Effector memory CD4-positive, alpha-beta T cell (primary cell): ENCODE measurements around the gene ALDH1B1.
"Not testable (repeated sequence)": the region's sequence is repeated elsewhere in the genome, so short reads cannot be mapped to it uniquely, and the experiment has no call there.

ENCODE experiments used
- DNase-seq, 3 donors: peaks; one replicate each; pipeline ENCODE4 v3.0.0-alpha.2; 2020
- H3K27ac ChIP-seq: 2 replicates; pipeline ENCODE4 v1.7.0; 2013; ENCODE audit warnings: mild to moderate bottlenecking, low read length, moderate library complexity; ENCODE audit not compliant: insufficient read depth, poor library complexity, severe bottlenecking
- H3K27me3 ChIP-seq: replicated peaks from 2 replicates; pipeline ENCODE4 v1.7.0; 2013; ENCODE audit warnings: mild to moderate bottlenecking, low read length; ENCODE audit not compliant: insufficient read depth, control insufficient read depth, poor library complexity, severe bottlenecking
- H3K36me3 ChIP-seq: 2 replicates; pipeline ENCODE4 v1.7.0; 2013; ENCODE audit warnings: mild to moderate bottlenecking, low read length, moderate library complexity; ENCODE audit not compliant: control insufficient read depth, insufficient read depth
- H3K4me1 ChIP-seq: 2 replicates; pipeline ENCODE4 v1.7.0; 2013; ENCODE audit warnings: low read length, mild to moderate bottlenecking; ENCODE audit not compliant: control insufficient read depth, insufficient read depth, poor library complexity, severe bottlenecking
- H3K4me3 ChIP-seq: 2 replicates; pipeline ENCODE4 v1.7.0; 2013; ENCODE audit warnings: low read length, low read depth, mild to moderate bottlenecking; ENCODE audit not compliant: insufficient read depth, poor library complexity, severe bottlenecking
- H3K9me3 ChIP-seq: 2 replicates; pipeline ENCODE4 v1.7.0; 2013; ENCODE audit warnings: mild to moderate bottlenecking, low read length, moderate library complexity; ENCODE audit not compliant: control insufficient read depth

The ALDH1B1 gene

GRCh38 chr9:38375572-38375963 lies 16.9 kb upstream of the ALDH1B1 start:
- Histone ChIP-seq H3K27ac (no peak overlapping the region), H3K36me3 (no peaks in the 10 kb centered on the region), H3K9me3 (no peaks in the 10 kb centered on the region), H3K27me3 (no peaks in the 10 kb centered on the region), H3K4me1 (no peaks in the 10 kb centered on the region), H3K4me3 (no peak overlapping the region)
- no peak for DNase-seq

- H3K4me1 ChIP-seq = no peaks in the 10 kb centered on the region
- H3K27me3 ChIP-seq = no peaks in the 10 kb centered on the region
- no peak overlapping the region for H3K27ac ChIP-seq
- H3K36me3 ChIP-seq = no peaks in the 10 kb centered on the region
- no peak overlapping the region for H3K4me3 ChIP-seq
- no peaks in the 10 kb centered on the region for H3K9me3 ChIP-seq
- DNase-seq = no peak
Measured at GRCh38 chr9:38376021-38376670, 16.4 kb upstream of the ALDH1B1 start.

GRCh38 chr9:38377336-38378083 lies 15.0 kb upstream of the ALDH1B1 start:
- not testable (repeated sequence) for H3K4me1 ChIP-seq, H3K36me3 ChIP-seq, H3K27me3 ChIP-seq, H3K27ac ChIP-seq, H3K4me3 ChIP-seq, DNase-seq, H3K9me3 ChIP-seq

GRCh38 chr9:38380230-38380871 lies 12.2 kb upstream of the ALDH1B1 start:
- H3K27ac ChIP-seq = no peak overlapping the region
- no peaks in the 10 kb centered on the region for H3K4me1 ChIP-seq
- H3K27me3 ChIP-seq = no peaks in the 10 kb centered on the region
- no peak overlapping the region for H3K4me3 ChIP-seq
- no peaks in the 10 kb centered on the region for H3K9me3 ChIP-seq
- DNase-seq = no peak
- no peaks in the 10 kb centered on the region for H3K36me3 ChIP-seq

GRCh38 chr9:38380872-38381534 lies 11.5 kb upstream of the ALDH1B1 start:
- H3K4me3 ChIP-seq = no peak overlapping the region
- no peaks in the 10 kb centered on the region for H3K9me3 ChIP-seq
- no peak for DNase-seq
- no peaks in the 10 kb centered on the region for H3K4me1 ChIP-seq
- no peaks in the 10 kb centered on the region for H3K27me3 ChIP-seq
- H3K36me3 ChIP-seq = no peaks in the 10 kb centered on the region
- no peak overlapping the region for H3K27ac ChIP-seq

- Histone ChIP-seq H3K27me3 (no peaks in the 10 kb centered on the region), H3K4me3 (no peak overlapping the region), H3K4me1 (no peaks in the 10 kb centered on the region), H3K27ac (no peak overlapping the region), H3K9me3 (no peaks in the 10 kb centered on the region), H3K36me3 (no peaks in the 10 kb centered on the region)
- DNase-seq = no peak
Measured at GRCh38 chr9:38382141-38382540, 10.4 kb upstream of the ALDH1B1 start.

GRCh38 chr9:38384990-38385848 lies 7.3 kb upstream of the ALDH1B1 start:
- no peak overlapping the region for H3K4me3 ChIP-seq
- no peak for DNase-seq
- H3K9me3 ChIP-seq = no peaks in the 10 kb centered on the region
- H3K36me3 ChIP-seq = no peaks in the 10 kb centered on the region
- no peaks in the 10 kb centered on the region for H3K4me1 ChIP-seq
- no peak overlapping the region for H3K27ac ChIP-seq
- no peaks in the 10 kb centered on the region for H3K27me3 ChIP-seq

- no peaks in the 10 kb centered on the region for H3K4me1 ChIP-seq
- no peak overlapping the region for H3K27ac ChIP-seq
- no peaks in the 10 kb centered on the region for H3K27me3 ChIP-seq
- no peak overlapping the region for H3K4me3 ChIP-seq
- no peak for DNase-seq
- H3K36me3 ChIP-seq = no peaks in the 10 kb centered on the region
- no peaks in the 10 kb centered on the region for H3K9me3 ChIP-seq
Measured at GRCh38 chr9:38385896-38386295, 6.6 kb upstream of the ALDH1B1 start.

- DNase-seq = no peak
- Histone ChIP-seq H3K36me3 (no peaks in the 10 kb centered on the region), H3K4me1 (no peaks in the 10 kb centered on the region), H3K27ac (no peak overlapping the region), H3K27me3 (no peaks in the 10 kb centered on the region), H3K4me3 (no peak overlapping the region), H3K9me3 (no peaks in the 10 kb centered on the region)
Measured at GRCh38 chr9:38386319-38386895, 6.1 kb upstream of the ALDH1B1 start.
